ENCODE results near the gene REM2. TPM values are rescaled to one million over a fixed set of nuclear protein-coding genes. Genes with fewer than 3 reads are reported as not detected.

The REM2 gene
- total RNA-seq, 2 experiments from 2014 or later: 9.2 to 9.4 TPM

DNA sequence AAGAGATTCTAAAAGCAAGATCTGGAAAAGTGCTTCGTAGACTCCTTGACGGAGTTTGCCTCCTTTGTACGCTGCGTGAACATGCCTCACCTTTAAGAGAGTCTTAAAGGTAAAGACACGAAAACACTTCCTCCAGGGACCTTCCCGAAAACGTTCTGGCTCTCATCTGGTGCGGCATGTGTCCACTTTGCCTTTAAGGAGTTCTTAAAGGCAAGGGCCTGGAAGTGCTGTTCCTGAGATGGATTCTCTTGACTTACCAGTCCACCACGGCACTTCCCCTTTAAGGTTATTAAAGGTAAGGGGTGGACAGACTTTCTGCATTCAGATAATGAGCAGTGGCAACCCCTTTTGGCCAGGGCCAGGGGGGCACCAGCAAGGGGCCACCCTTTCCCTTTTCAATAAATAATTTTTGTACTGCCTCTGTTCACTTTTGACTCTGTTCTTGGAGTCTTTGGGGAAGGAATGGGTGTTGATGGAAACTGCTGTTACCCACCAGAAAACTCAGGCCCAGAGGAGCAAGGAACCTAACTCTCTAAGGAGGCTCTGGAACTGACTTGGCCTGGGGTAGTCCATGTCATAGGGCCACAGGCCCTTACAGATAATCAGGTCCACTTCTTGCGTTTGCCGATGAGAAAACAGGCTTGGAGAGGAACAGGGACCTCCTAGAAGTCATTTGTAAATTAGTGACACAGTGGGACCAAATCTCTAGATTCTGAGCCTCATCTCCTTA, 4.4 kb downstream of the REM2 start:
- POLR2A ChIA-PET: interaction anchor here (0.8 to 8.8 kb wide), 13 partner anchors 9 to 317 kb away, joined by 3 to 97 read pairs (median 5); partner anchors contain the start of genes ACIN1, C14orf119, LRP10 and OXA1L
- peak in 11 of 14 experiments; percentile 20 to 82 (median 28) for DNase-seq
- Histone ChIP-seq H3K27me3 (ENCODE audit: control insufficient read depth in 1 of 2, insufficient read depth in 2 of 2, low read length in 2 of 2) (no peaks in the 10 kb centered on the region), H3K9me3 (ENCODE audit: control insufficient read depth in 1 of 2, insufficient read depth in 1 of 2, low read length in 2 of 2) (no peaks in the 10 kb centered on the region), H3K36me3 (ENCODE audit: insufficient read depth, low read length) (no peaks in the 10 kb centered on the region), H3K27ac (ENCODE audit: low read depth in 1 of 2, low read length in 2 of 2) (peak overlapping the region; percentile 65 to 84), H3K4me1 (ENCODE audit: insufficient read depth, low read length) (peaks cover 67% of the 10 kb centered on the region), H3K4me3 (ENCODE audit: low read length) (peak overlapping the region; percentile 71)
- H3K27me3 Mint-ChIP-seq: no peaks in the 10 kb centered on the region
- H3K36me3 Mint-ChIP-seq (ENCODE audit: low read depth): peaks cover 10% of the 10 kb centered on the region
- peaks cover 69% of the 10 kb centered on the region for H3K4me1 Mint-ChIP-seq (ENCODE audit: low read depth)
- H3K9me3 Mint-ChIP-seq: no peaks in the 10 kb centered on the region
- H3K4me3 Mint-ChIP-seq: peak overlapping the region; percentile 95
- intact Hi-C loops (cut with DNase I, micrococcal nuclease): loop anchor here (1.0 to 2.0 kb wide), 3 partner anchors 15 to 963 kb away; no protein-coding TSS in a partner anchor
- CTCF ChIA-PET: interaction anchor here (0.7 to 6.1 kb wide), 13 partner anchors 11 to 317 kb away, joined by 3 to 67 read pairs (median 5); partner anchors contain the start of genes LRP10, PRMT5 and RBM23
- peak; percentile 50 for ATAC-seq (ENCODE audit: poor library complexity)
- no peak for TF ChIP-seq CTCF (IDR thresholded peaks at IDR 0.05)
- peak overlapping the region; percentile 93 for H3K27ac Mint-ChIP-seq

GRCh38 chr14:22887990-22888378, 5.0 kb downstream of the REM2 start:
- Mint-ChIP-seq H3K27ac (peak overlapping the region; percentile 93), H3K36me3 (ENCODE audit: low read depth) (peaks cover 11% of the 10 kb centered on the region), H3K4me1 (ENCODE audit: low read depth) (peaks cover 64% of the 10 kb centered on the region), H3K9me3 (no peaks in the 10 kb centered on the region), H3K4me3 (peak overlapping the region; percentile 95), H3K27me3 (no peaks in the 10 kb centered on the region)
- Histone ChIP-seq H3K4me1 (ENCODE audit: insufficient read depth, low read length) (peaks cover 62% of the 10 kb centered on the region), H3K9me3 (ENCODE audit: control insufficient read depth in 1 of 2, insufficient read depth in 1 of 2, low read length in 2 of 2) (no peaks in the 10 kb centered on the region), H3K36me3 (ENCODE audit: insufficient read depth, low read length) (no peaks in the 10 kb centered on the region), H3K27ac (ENCODE audit: low read depth in 1 of 2, low read length in 2 of 2) (peak overlapping the region; percentile 65 to 84), H3K27me3 (ENCODE audit: control insufficient read depth in 1 of 2, insufficient read depth in 2 of 2, low read length in 2 of 2) (no peaks in the 10 kb centered on the region), H3K4me3 (ENCODE audit: low read length) (peak overlapping the region; percentile 71)
- peak; percentile 18 for ATAC-seq (ENCODE audit: poor library complexity)
- TF ChIP-seq CTCF (IDR thresholded peaks at IDR 0.05): no peak
- ChIA-PET POLR2A (interaction anchor here (0.6 to 8.8 kb wide), 13 partner anchors 8 to 318 kb away, joined by 3 to 97 read pairs (median 4); partner anchors contain the start of genes HAUS4, LRP10 and OXA1L), CTCF (interaction anchor here (0.7 to 2.0 kb wide), 8 partner anchors 12 to 181 kb away, joined by 3 to 9 read pairs (median 4); partner anchors contain the start of gene PRMT5)
- DNase-seq: peak in 7 of 14 experiments; percentile 18 to 55 (median 32)
- intact Hi-C loops (cut with DNase I, micrococcal nuclease): loop anchor here (1.0 to 2.0 kb wide), 5 partner anchors 12 to 964 kb away; no protein-coding TSS in a partner anchor

GRCh38 chr14:22888662-22889061, 5.6 kb downstream of the REM2 start:
- peak overlapping the region in 1 of 2 donors; percentile 65 for H3K27ac ChIP-seq (ENCODE audit: low read depth in 1 of 2, low read length in 2 of 2)
- H3K27ac Mint-ChIP-seq: peak overlapping the region; percentile 93
- TF ChIP-seq CTCF (IDR thresholded peaks at IDR 0.05): no peak
- ChIA-PET POLR2A (interaction anchor here (0.6 to 8.8 kb wide), 11 partner anchors 8 to 318 kb away, joined by 3 to 97 read pairs (median 4); partner anchors contain the start of genes DAD1, HAUS4, LRP10 and OXA1L), CTCF (interaction anchor here (0.8 to 2.0 kb wide), 9 partner anchors 12 to 318 kb away, joined by 3 to 9 read pairs (median 5); partner anchors contain the start of gene PRMT5)
- DNase-seq: peak in 4 of 14 experiments; percentile 45 to 55 (median 52)
- intact Hi-C loops (cut with DNase I, micrococcal nuclease): loop anchor here (1.0 to 2.0 kb wide), 2 partner anchors 12 to 28 kb away; no protein-coding TSS in a partner anchor
- peak overlapping the region; percentile 95 for H3K4me3 Mint-ChIP-seq
- H3K9me3 ChIP-seq (ENCODE audit: control insufficient read depth in 1 of 2, insufficient read depth in 1 of 2, low read length in 2 of 2): no peaks in the 10 kb centered on the region
- H3K36me3 ChIP-seq (ENCODE audit: insufficient read depth, low read length): peaks cover 4% of the 10 kb centered on the region
- H3K4me3 ChIP-seq (ENCODE audit: low read length): peak overlapping the region; percentile 71
- H3K4me1 ChIP-seq (ENCODE audit: insufficient read depth, low read length): peaks cover 56% of the 10 kb centered on the region
- H3K4me1 Mint-ChIP-seq (ENCODE audit: low read depth): peaks cover 57% of the 10 kb centered on the region
- peaks cover 15% of the 10 kb centered on the region for H3K36me3 Mint-ChIP-seq (ENCODE audit: low read depth)
- H3K27me3 ChIP-seq (ENCODE audit: control insufficient read depth in 1 of 2, insufficient read depth in 2 of 2, low read length in 2 of 2): no peaks in the 10 kb centered on the region
- ATAC-seq (ENCODE audit: poor library complexity): no peak
- H3K9me3 Mint-ChIP-seq: no peaks in the 10 kb centered on the region
- no peaks in the 10 kb centered on the region for H3K27me3 Mint-ChIP-seq
